HepG2 (cell line): Measurements from ENCODE around the gene SGTB. TPM values are rescaled to one million over a fixed set of nuclear protein-coding genes. Genes with fewer than 3 reads are reported as not detected.

ENCODE experiments used
- DMTF1 ChIP-seq: sonication (generic); formaldehyde crosslinking; IDR thresholded peaks from 2 replicates; pipeline ENCODE4 v1.4.0; 2020; ENCODE audit warnings: mild to moderate bottlenecking, missing genetic modification reagents
- FOXC1 ChIP-seq: sonication (generic); formaldehyde crosslinking; IDR thresholded peaks from 2 replicates; pipeline ENCODE4 v1.8.0; 2022; ENCODE audit warnings: mild to moderate bottlenecking, missing genetic modification reagents, borderline replicate concordance
- FOXP1 ChIP-seq, 2 experiments: fragments of 450-650 bp in 1 of 2; IDR thresholded peaks; 2 replicates each; pipeline ENCODE4 v1.6.1; 2017 to 2018; ENCODE audit warnings: antibody characterized with exemption in 1 of 2
- HMG20B ChIP-seq: conservative IDR thresholded peaks from 2 replicates; pipeline ENCODE4 v1.6.1; 2016; ENCODE audit warnings: missing genetic modification reagents, missing compliant biosample characterization
- HNRNPUL1 ChIP-seq: fragments of 200-400 bp; formaldehyde crosslinking; IDR thresholded peaks from 2 replicates; pipeline ENCODE4 v1.6.1; 2017; ENCODE audit warnings: low read depth, mild to moderate bottlenecking, low read length, moderate library complexity
- KDM5A ChIP-seq: fragments of 200-600 bp; sonication (generic); IDR thresholded peaks from 2 replicates; pipeline ENCODE4 v1.7.0; 2018; ENCODE audit warnings: antibody characterized with exemption, mild to moderate bottlenecking, low read length, borderline replicate concordance
- MLLT10 ChIP-seq: sonication (generic); formaldehyde crosslinking; IDR thresholded peaks from 2 replicates; pipeline ENCODE4 v1.4.0; 2020; ENCODE audit warnings: missing genetic modification reagents
- NFIB ChIP-seq: sonication (generic); formaldehyde crosslinking; IDR thresholded peaks from 2 replicates; pipeline ENCODE4 v1.9.0; 2021; ENCODE audit warnings: missing genetic modification reagents, mild to moderate bottlenecking, borderline replicate concordance
- RELA ChIP-seq: sonication (generic); formaldehyde crosslinking; IDR thresholded peaks from 2 replicates; pipeline ENCODE4 v1.4.0; 2020; ENCODE audit warnings: missing genetic modification reagents
- SRF ChIP-seq: IDR thresholded peaks from 2 replicates; pipeline ENCODE4 v1.6.1; 2011; ENCODE audit warnings: mild to moderate bottlenecking, low read depth, low read length, moderate library complexity
- TAF1 ChIP-seq: sonication (generic); formaldehyde crosslinking; IDR thresholded peaks from 2 replicates; pipeline ENCODE4 v1.4.0; 2020; ENCODE audit warnings: missing genetic modification reagents
- TEF ChIP-seq: sonication (generic); formaldehyde crosslinking; IDR thresholded peaks from 2 replicates; pipeline ENCODE4 v1.5.0; 2020; ENCODE audit warnings: missing genetic modification reagents
- ZBTB39 ChIP-seq: sonication (generic); formaldehyde crosslinking; IDR thresholded peaks from 2 replicates; pipeline ENCODE4 v1.5.0; 2020; ENCODE audit warnings: missing genetic modification reagents
- ZKSCAN1 ChIP-seq: fragments of 150-350 bp; IDR thresholded peaks from 2 replicates; pipeline ENCODE4 v1.6.1; 2014; ENCODE audit warnings: low read length
- ZNF17 ChIP-seq: sonication (generic); formaldehyde crosslinking; IDR thresholded peaks from 2 replicates; pipeline ENCODE4 v1.5.0; 2020; ENCODE audit warnings: mild to moderate bottlenecking, missing genetic modification reagents
- ZNF24 ChIP-seq: fragments of 450-650 bp; IDR thresholded peaks from 2 replicates; pipeline ENCODE4 v1.6.1; 2017; ENCODE audit warnings: antibody characterized with exemption, mild to moderate bottlenecking
- ZNF468 ChIP-seq: sonication (generic); formaldehyde crosslinking; IDR thresholded peaks from 2 replicates; pipeline ENCODE4 v1.8.0; 2022; ENCODE audit warnings: mild to moderate bottlenecking, moderate library complexity, missing genetic modification reagents
- ZNF674 ChIP-seq: sonication (generic); formaldehyde crosslinking; IDR thresholded peaks from 2 replicates; pipeline ENCODE4 v1.5.0; 2020; ENCODE audit warnings: low read depth, mild to moderate bottlenecking, missing genetic modification reagents
- ZNF770 ChIP-seq: sonication (generic); formaldehyde crosslinking; IDR thresholded peaks from 2 replicates; pipeline ENCODE4 v1.5.0; 2020; ENCODE audit warnings: mild to moderate bottlenecking, missing genetic modification reagents
- ZNF775 ChIP-seq: sonication (generic); formaldehyde crosslinking; IDR thresholded peaks from 2 replicates; pipeline ENCODE4 v1.4.0; 2020; ENCODE audit warnings: missing genetic modification reagents, mild to moderate bottlenecking, moderate library complexity, borderline replicate concordance
- ZNF891 ChIP-seq: sonication (generic); formaldehyde crosslinking; IDR thresholded peaks from 2 replicates; pipeline ENCODE4 v1.5.0; 2020; ENCODE audit warnings: mild to moderate bottlenecking, missing genetic modification reagents
- polyA plus RNA-seq, 8 experiments: library from polyadenylated mRNA; depleted of rRNA in 3 of 8; stranded (reverse) in 7 of 8; unstranded in 1 of 8; fragments of >200 nt; fragmentation: Illumina TruSeq in 4 of 8; extraction: Trizol in 4 of 8; gene quantifications; 2 replicates each; pipeline versions ENCODE4 v1.2.1 to v1.2.3, GENCODE V29; 2011 to 2016; ENCODE audit warnings: low read depth in 4 of 8, missing spikeins in 1 of 8, mixed read lengths in 1 of 8; ENCODE audit not compliant: insufficient read depth in 1 of 8
- total RNA-seq, 5 experiments: library from RNA; depleted of rRNA; stranded (reverse); fragments of >200 nt; fragmentation: Illumina TruSeq; extraction: Trizol; gene quantifications; 2 replicates each; pipeline ENCODE4 v1.2.3, GENCODE V29; 2016; ENCODE audit warnings: low read depth in 1 of 5

The SGTB gene
- total and polyA plus RNA-seq, 2 of the 13 experiments (the other 11 are each of a cell fraction or from before 2014, with no cell fraction given): 5.2 to 11.2 TPM

- TF ChIP-seq ZNF770 (CRISPR knock-in tag): 0 out of 2 replicates have a peak, but pooled peaks have one; percentile 8
- TF ChIP-seq DMTF1 (CRISPR knock-in tag): no peak
- no peak; the same call in 1 of the 2 replicates for TF ChIP-seq ZNF891
- no peak for TF ChIP-seq ZNF674 (CRISPR knock-in tag)
- no peak for TF ChIP-seq MLLT10
- TF ChIP-seq SRF: no peak
- TF ChIP-seq ZNF468 (CRISPR knock-in tag): no peak
- no peak for TF ChIP-seq RELA (CRISPR knock-in tag)
- TF ChIP-seq ZNF775: no peak
- no peak for TF ChIP-seq ZKSCAN1
- no peak for TF ChIP-seq ZBTB39
- no peak; the same call in 1 of the 2 replicates for TF ChIP-seq TAF1 (CRISPR knock-in tag)
- no peak for TF ChIP-seq HNRNPUL1
- no peak for TF ChIP-seq HMG20B (CRISPR knock-in tag)
- no peak for TF ChIP-seq FOXP1 (IDR thresholded peaks at IDR 0.05)
- peak; percentile 4; the same call in 1 of the 2 replicates for TF ChIP-seq FOXP1 (CRISPR knock-in tag; IDR thresholded peaks at IDR 0.05)
- no peak for TF ChIP-seq ZNF24
- no peak for TF ChIP-seq NFIB (CRISPR knock-in tag)
- TF ChIP-seq ZNF17 (CRISPR knock-in tag): no peak
- TF ChIP-seq KDM5A: peak; percentile 93
- TF ChIP-seq FOXC1: no peak; the same call in 1 of the 2 replicates
- no peak for TF ChIP-seq TEF
Measured at GRCh38 chr5:65624571-65625555, 97.0 kb downstream of the SGTB start, which contains the start of the genes SHLD3 and TRAPPC13 (continued).
